Testis (tissue), 2 donors: ENCODE measurements around the gene KIAA2012.

Source experiments
- CTCF ChIP-seq, 3 experiments: fragments of 450-650 bp in 2 of 3; fragments of 200-600 bp in 1 of 3; sonication (generic) in 1 of 3; IDR thresholded peaks; one replicate each; pipeline ENCODE4 v1.5.1; 2016 to 2019; ENCODE audit warnings: antibody characterized with exemption in 3 of 3, mild to moderate bottlenecking in 2 of 3, moderate library complexity in 1 of 3
- POLR2A ChIP-seq: fragments of 450-650 bp; IDR thresholded peaks from one replicate; pipeline ENCODE4 v1.6.1; 2017; ENCODE audit warnings: antibody characterized with exemption, mild to moderate bottlenecking, moderate library complexity

GRCh38 chr2:202196727-202197126 is 123.7 kb downstream of the KIAA2012 start:
- TF ChIP-seq CTCF (IDR thresholded peaks at IDR 0.05) (no peak), POLR2A (no peak)
